NOMO-1 treated with DMSO at 0.1 percent for 48 hours (cell line): ENCODE results near the gene ODF2L.

Experiments
- DNase-seq: peaks from one replicate; lab custom pipeline; 2025; ENCODE audit not compliant: unreplicated experiment; lab: John Stamatoyannopoulos, UW

Gene ODF2L

GRCh38 chr1:86395751-86396497, at the start of gene ODF2L:
Gene ODF2L (minus strand): TSS chr1:86396323. CDS start chr1:86387027, 9,296 bp downstream.
- peak; percentile 88 for DNase-seq

- no peak for DNase-seq
Observed at GRCh38 chr1:86445919-86446318, 49.8 kb upstream of the ODF2L start.

GRCh38 chr1:86441997-86442396, 45.9 kb upstream of the ODF2L start:
- DNase-seq = no peak

- peak; percentile 50 for DNase-seq
Observed at GRCh38 chr1:86441581-86441980, 45.5 kb upstream of the ODF2L start.

GRCh38 chr1:86436041-86436440, 39.9 kb upstream of the ODF2L start:
- DNase-seq = no peak

GRCh38 chr1:86435327-86435726, 39.2 kb upstream of the ODF2L start:
- DNase-seq = no peak

GRCh38 chr1:86434059-86434458, 37.9 kb upstream of the ODF2L start:
- DNase-seq = no peak

- DNase-seq = no peak
Observed at GRCh38 chr1:86430376-86430775, 34.3 kb upstream of the ODF2L start.

GRCh38 chr1:86429835-86430234, 33.7 kb upstream of the ODF2L start:
- DNase-seq = peak; percentile 93

- DNase-seq = no peak
Observed at GRCh38 chr1:86429122-86429725, 33.1 kb upstream of the ODF2L start.

- DNase-seq = no peak
Observed at GRCh38 chr1:86423873-86424272, 27.8 kb upstream of the ODF2L start, which contains the start of gene CLCA2. Gene CLCA2 (plus strand): TSS chr1:86424171. CDS start chr1:86424248, 77 bp downstream.

GRCh38 chr1:86423473-86423872, 27.4 kb upstream of the ODF2L start:
- DNase-seq = no peak

GRCh38 chr1:86421601-86422280, 25.6 kb upstream of the ODF2L start:
- no peak for DNase-seq

- peak; percentile 70 for DNase-seq
Observed at GRCh38 chr1:86419277-86419903, 23.3 kb upstream of the ODF2L start.

- no peak for DNase-seq
Observed at GRCh38 chr1:86416343-86416742, 20.2 kb upstream of the ODF2L start.

- DNase-seq = no peak
Observed at GRCh38 chr1:86410879-86411278, 14.8 kb upstream of the ODF2L start.

GRCh38 chr1:86409416-86410021, 13.4 kb upstream of the ODF2L start:
- DNase-seq = peak; percentile 61

GRCh38 chr1:86396498-86396890, 371 bp upstream of the ODF2L start:
- DNase-seq = peak; percentile 79

GRCh38 chr1:86394416-86394815, 1.7 kb downstream of the ODF2L start:
- no peak for DNase-seq

GRCh38 chr1:86389307-86389706, 6.8 kb downstream of the ODF2L start:
- DNase-seq = no peak

GRCh38 chr1:86388777-86389176, 7.3 kb downstream of the ODF2L start:
- DNase-seq = no peak
